HepG2 (cell line): ENCODE results near the gene TCP11L1. TPM values are rescaled to one million over a fixed set of nuclear protein-coding genes. Genes with fewer than 3 reads are reported as not detected.

ENCODE experiments used
- ATAC-seq: fragments of 200-7000 bp; cut with Tn5 transposase; 3 replicates; pipeline ENCODE4 v1.9.1; 2020; ENCODE audit warnings: mild to moderate bottlenecking, moderate library complexity
- BruUV-seq: library from RNA; stranded (reverse); fragments of 400-500 nt; replicated peaks from 2 replicates; lab custom pipeline; 2021; lab: Mats Ljungman, UMichigan
- CTCF ChIA-PET: fragments of 300-600 bp; formaldehyde crosslinking; extraction: SDS; loops from one replicate; lab custom pipeline; 2021; ENCODE audit warnings: low total read pairs, inconsistent platforms, low intra/inter-chr PET ratio; lab: Yijun Ruan, JAX
- POLR2A ChIA-PET: fragments of 350-600 bp; sonication (Branson Sonifier 250); formaldehyde crosslinking; loops from one replicate; lab custom pipeline; 2020; ENCODE audit warnings: antibody characterized with exemption, inconsistent platforms; lab: Yijun Ruan, JAX
- DNase-seq: peaks from one replicate; pipeline ENCODE4 v3.0.0-alpha.2; 2015; ENCODE audit warnings: low spot score
- FAIRE-seq: peaks from 3 replicates; lab custom pipeline; 2011; peaks lifted over from hg19 to GRCh38; lab: Jason Lieb, UNC
- H2AFZ ChIP-seq: one replicate; pipeline ENCODE4 v1.6.1; 2011; ENCODE audit warnings: low read length, inconsistent platforms
- H3K27ac ChIP-seq: fragments of 300-600 bp; 3 replicates; pipeline ENCODE4 v1.8.0; 2011; ENCODE audit warnings: mixed run types, mild to moderate bottlenecking, mixed read lengths, low read length, inconsistent platforms; ENCODE audit not compliant: insufficient read depth; ENCODE audit errors: extremely low read length
- H3K27me3 ChIP-seq, 2 experiments: fragments of 200-600 bp in 1 of 2; 2 replicates in 1 of 2; 3 replicates in 1 of 2; pipeline versions ENCODE4 v1.6.0 to v1.8.0; 2011; ENCODE audit warnings: low read length in 2 of 2, mild to moderate bottlenecking in 2 of 2, moderate library complexity in 2 of 2, inconsistent platforms in 1 of 2; ENCODE audit not compliant: insufficient read depth in 2 of 2, control insufficient read depth in 1 of 2
- H3K36me3 ChIP-seq, 2 experiments: fragments of 200-600 bp in 1 of 2; replicated peaks in 1 of 2; 2 replicates in 1 of 2; 3 replicates in 1 of 2; pipeline versions ENCODE4 v1.5.1 to v1.8.0; 2011; ENCODE audit warnings: low read length in 2 of 2, inconsistent platforms in 1 of 2; ENCODE audit not compliant: insufficient read depth in 2 of 2, control insufficient read depth in 1 of 2
- H3K4me1 ChIP-seq: 2 replicates; pipeline ENCODE4 v1.5.1; 2012; ENCODE audit warnings: low read length, inconsistent platforms; ENCODE audit not compliant: insufficient read depth
- H3K4me2 ChIP-seq: 2 replicates; pipeline ENCODE4 v1.6.0; 2011; ENCODE audit warnings: low read depth, low read length, inconsistent platforms
- H3K4me3 ChIP-seq, 3 experiments: fragments of 200-600 bp in 1 of 3; sonication (generic), shearing (Covaris generic) in 1 of 3; replicated peaks in 1 of 3; 2 replicates each; pipeline ENCODE4 v1.5.1; 2011 to 2016; ENCODE audit warnings: low read length in 3 of 3, inconsistent platforms in 2 of 3, low read depth in 2 of 3, mild to moderate bottlenecking in 2 of 3, control low read depth in 1 of 3, mixed read lengths in 1 of 3; ENCODE audit not compliant: insufficient read depth in 1 of 3
- H3K79me2 ChIP-seq: one replicate; pipeline ENCODE4 v1.6.1; 2011; ENCODE audit warnings: low read length, inconsistent platforms; ENCODE audit not compliant: insufficient read depth
- H3K9ac ChIP-seq: 2 replicates; pipeline ENCODE4 v1.6.0; 2011; ENCODE audit warnings: mild to moderate bottlenecking, low read depth, low read length, inconsistent platforms; ENCODE audit not compliant: insufficient read depth
- H3K9me3 ChIP-seq: 2 replicates; pipeline ENCODE4 v1.5.1; 2012; ENCODE audit warnings: mild to moderate bottlenecking, low read length
- H4K20me1 ChIP-seq: 2 replicates; pipeline ENCODE4 v1.6.0; 2011; ENCODE audit warnings: inconsistent platforms, mild to moderate bottlenecking, low read length, moderate library complexity; ENCODE audit not compliant: insufficient read depth
- ARNT2 ChIP-seq: sonication (generic); formaldehyde crosslinking; IDR thresholded peaks from 2 replicates; pipeline ENCODE4 v1.8.0; 2022; ENCODE audit warnings: mild to moderate bottlenecking, low read depth, missing genetic modification reagents, moderate library complexity
- CAMTA2 ChIP-seq: sonication (generic); formaldehyde crosslinking; IDR thresholded peaks from 2 replicates; pipeline ENCODE4 v1.4.0; 2020; ENCODE audit warnings: mild to moderate bottlenecking, missing genetic modification reagents, borderline replicate concordance
- CCAR2 ChIP-seq: fragments of 200-400 bp; formaldehyde crosslinking; optimal IDR thresholded peaks from 2 replicates; pipeline ENCODE3; 2018; ENCODE audit warnings: low read depth, mild to moderate bottlenecking, low read length, moderate library complexity
- KDM3A ChIP-seq: IDR thresholded peaks from 2 replicates; pipeline ENCODE4 v1.6.1; 2018; ENCODE audit warnings: low read depth, missing compliant biosample characterization
- NFIB ChIP-seq: sonication (generic); formaldehyde crosslinking; IDR thresholded peaks from 2 replicates; pipeline ENCODE4 v1.9.0; 2021; ENCODE audit warnings: missing genetic modification reagents, mild to moderate bottlenecking, borderline replicate concordance
- NKX3-1 ChIP-seq: sonication (generic); formaldehyde crosslinking; IDR thresholded peaks from 2 replicates; pipeline ENCODE4 v1.5.0; 2020; ENCODE audit warnings: missing genetic modification reagents
- SYNCRIP ChIP-seq: fragments of 200-400 bp; formaldehyde crosslinking; IDR thresholded peaks from 2 replicates; pipeline ENCODE4 v1.6.1; 2018; ENCODE audit warnings: mild to moderate bottlenecking, low read depth, low read length; ENCODE audit not compliant: insufficient read depth
- TARDBP ChIP-seq: sonication (generic); formaldehyde crosslinking; IDR thresholded peaks from 2 replicates; pipeline ENCODE4 v1.8.0; 2022; ENCODE audit warnings: mild to moderate bottlenecking, missing genetic modification reagents
- TEF ChIP-seq: sonication (generic); formaldehyde crosslinking; IDR thresholded peaks from 2 replicates; pipeline ENCODE4 v1.5.0; 2020; ENCODE audit warnings: missing genetic modification reagents
- ZKSCAN8 ChIP-seq: IDR thresholded peaks from 2 replicates; pipeline ENCODE4 v1.6.1; 2016; ENCODE audit warnings: borderline replicate concordance, missing genetic modification reagents, missing compliant biosample characterization
- ZMYM4 ChIP-seq: sonication (generic); formaldehyde crosslinking; IDR thresholded peaks from 2 replicates; pipeline ENCODE4 v1.8.1; 2023; ENCODE audit warnings: mild to moderate bottlenecking, missing genetic modification reagents
- ZNF33A ChIP-seq: sonication (generic); formaldehyde crosslinking; IDR thresholded peaks from 2 replicates; pipeline ENCODE4 v1.5.1; 2020; ENCODE audit warnings: missing genetic modification reagents, mild to moderate bottlenecking, moderate library complexity, borderline replicate concordance
- ZNF441 ChIP-seq: sonication (generic); formaldehyde crosslinking; IDR thresholded peaks from 2 replicates; pipeline ENCODE4 v1.7.0; 2021; ENCODE audit warnings: missing genetic modification reagents, borderline replicate concordance
- WGBS: methylation state at CpG from one replicate; pipeline ENCODE4 v1.1.6; 2017; ENCODE audit warnings: low lambda C conversion rate; 5-methylcytosine and 5-hydroxymethylcytosine counted together
- in situ Hi-C: cut with HindIII; loops from 2 replicates; pipeline ENCODE4 v1.10.0; 2017; ENCODE audit warnings: low pct_unique_long_range_greater_than_20kb; ENCODE audit not compliant: extremely low pct_ligation_motif_present
- intact Hi-C: fragments of 100-400 bp; cut with micrococcal nuclease; formaldehyde crosslinking; loops from one replicate; pipeline ENCODE4 v1.10.0; 2022; ENCODE audit not compliant: unreplicated experiment
- polyA plus RNA-seq, 8 experiments: library from polyadenylated mRNA; depleted of rRNA in 3 of 8; stranded (reverse) in 7 of 8; unstranded in 1 of 8; fragments of >200 nt; fragmentation: Illumina TruSeq in 4 of 8; extraction: Trizol in 4 of 8; gene quantifications; 2 replicates each; pipeline versions ENCODE4 v1.2.1 to v1.2.3, GENCODE V29; 2011 to 2016; ENCODE audit warnings: low read depth in 4 of 8, missing spikeins in 1 of 8, mixed read lengths in 1 of 8; ENCODE audit not compliant: insufficient read depth in 1 of 8
- total RNA-seq, 5 experiments: library from RNA; depleted of rRNA; stranded (reverse); fragments of >200 nt; fragmentation: Illumina TruSeq; extraction: Trizol; gene quantifications; 2 replicates each; pipeline ENCODE4 v1.2.3, GENCODE V29; 2016; ENCODE audit warnings: low read depth in 1 of 5
- TF ChIP-seq, protein P1 (sequence below): sonication (generic); formaldehyde crosslinking; IDR thresholded peaks from 2 replicates; pipeline ENCODE4 v1.4.0; 2020; ENCODE audit warnings: missing genetic modification reagents
- TF ChIP-seq, protein P2 (sequence below): sonication (generic); formaldehyde crosslinking; IDR thresholded peaks from 2 replicates; pipeline ENCODE4 v1.4.0; 2020; ENCODE audit warnings: mild to moderate bottlenecking, missing genetic modification reagents

TCP11L1 gene
- total and polyA plus RNA-seq, 2 of the 13 experiments (the other 11 are each of a cell fraction or from before 2014, with no cell fraction given), result 7.9 to 10.1 TPM

DNA sequence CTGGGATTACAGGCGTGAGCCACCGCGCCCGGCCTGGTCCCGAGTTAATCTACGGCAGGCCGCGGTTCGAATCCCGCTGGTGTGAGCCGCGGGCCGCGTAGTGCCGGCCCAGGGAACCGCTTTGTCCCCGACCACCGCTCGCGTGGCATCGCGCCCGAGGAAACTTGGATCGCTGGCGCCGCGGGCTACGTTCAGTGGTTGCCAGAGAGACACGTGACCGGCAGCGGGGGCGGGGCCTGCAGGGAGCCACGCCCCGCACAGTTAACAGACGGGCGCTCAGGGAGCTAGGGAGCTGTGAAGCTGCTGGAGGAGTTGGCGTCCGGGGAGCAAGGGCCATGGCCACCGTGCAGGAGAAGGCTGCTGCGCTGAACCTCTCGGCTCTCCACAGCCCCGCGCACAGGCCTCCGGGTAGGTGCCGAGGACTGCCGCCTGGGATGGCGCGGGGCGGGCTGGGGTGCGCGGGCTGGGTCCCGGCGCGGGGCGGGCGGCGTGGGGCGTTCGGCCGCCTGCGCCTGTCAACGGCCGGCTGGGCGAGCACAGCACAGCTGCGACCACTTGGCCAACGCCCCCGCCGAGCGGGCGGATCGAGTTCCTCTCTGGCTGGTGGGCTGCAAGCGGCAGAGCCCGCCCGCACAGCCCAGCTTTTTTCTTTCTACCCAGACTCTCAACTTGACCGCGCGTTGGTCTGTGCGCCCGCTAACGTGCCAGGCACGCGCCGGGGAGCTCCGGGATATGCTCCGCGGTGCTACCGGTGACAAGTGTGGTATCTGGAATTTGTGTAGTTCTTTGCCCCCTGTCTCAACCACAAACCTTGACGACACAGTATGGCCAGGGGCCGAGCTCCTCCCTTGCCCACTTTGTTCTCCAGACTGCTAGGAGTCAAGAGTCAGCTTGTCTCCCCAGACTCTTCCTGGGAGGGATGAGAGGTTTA lies 23.5 kb upstream of the TCP11L1 start, which contains the start of gene DEPDC7:
Gene DEPDC7 (plus strand): TSS at position 258 of the 931 bp plus-strand sequence. CDS start 78 bp downstream, at position 336.
- Histone ChIP-seq H3K79me2 (peaks cover 47% of the 10 kb centered on the region), H3K36me3 (no peaks in the 10 kb centered on the region), H3K4me1 (peaks cover 73% of the 10 kb centered on the region), H3K4me3 (peak within 1 kb of the TSS; percentile 73 to 79 (median 75)), H4K20me1 (no peaks in the 10 kb centered on the region), H3K9ac (peak within 1 kb of the TSS; percentile 75), H2AFZ (no peak within 1 kb of the TSS), H3K9me3 (no peaks in the 10 kb centered on the region), H3K27ac (peak within 1 kb of the TSS; percentile 86), H3K27me3 (no peaks in the 10 kb centered on the region), H3K4me2 (peak within 1 kb of the TSS; percentile 80)
- BruUV-seq, result no TSS peak
- DNase-seq (peak; percentile 89), FAIRE-seq (no peak), ATAC-seq (peak; percentile 91)
- intact Hi-C loops, result loop anchor here (1.0 kb wide), 1 partner anchor 123 kb away; no protein-coding TSS in a partner anchor
- WGBS, result 3% methylated on average over 16 of the region's 89 CpGs
- CTCF ChIA-PET, result no interaction called here
- in situ Hi-C loops, result no loop called here
- POLR2A ChIA-PET, result interaction anchor here (0.7 to 3.0 kb wide), 14 partner anchors 9 to 145 kb away, joined by 3 to 65 read pairs (median 6); partner anchors contain the start of genes CSTF3 and TCP11L1
- TF ChIP-seq ZKSCAN8 (CRISPR knock-in tag), result no peak
- TF ChIP-seq, protein P1, sequence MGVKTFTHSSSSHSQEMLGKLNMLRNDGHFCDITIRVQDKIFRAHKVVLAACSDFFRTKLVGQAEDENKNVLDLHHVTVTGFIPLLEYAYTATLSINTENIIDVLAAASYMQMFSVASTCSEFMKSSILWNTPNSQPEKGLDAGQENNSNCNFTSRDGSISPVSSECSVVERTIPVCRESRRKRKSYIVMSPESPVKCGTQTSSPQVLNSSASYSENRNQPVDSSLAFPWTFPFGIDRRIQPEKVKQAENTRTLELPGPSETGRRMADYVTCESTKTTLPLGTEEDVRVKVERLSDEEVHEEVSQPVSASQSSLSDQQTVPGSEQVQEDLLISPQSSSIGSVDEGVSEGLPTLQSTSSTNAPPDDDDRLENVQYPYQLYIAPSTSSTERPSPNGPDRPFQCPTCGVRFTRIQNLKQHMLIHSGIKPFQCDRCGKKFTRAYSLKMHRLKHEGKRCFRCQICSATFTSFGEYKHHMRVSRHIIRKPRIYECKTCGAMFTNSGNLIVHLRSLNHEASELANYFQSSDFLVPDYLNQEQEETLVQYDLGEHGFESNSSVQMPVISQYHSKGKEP (CRISPR knock-in tag), result peak; percentile 73; the same call in 1 of the 2 replicates
- 0 out of 2 replicates have a peak, but pooled peaks have one; percentile 16 for TF ChIP-seq ZNF33A (CRISPR knock-in tag)
- no peak for TF ChIP-seq CCAR2
- no peak for TF ChIP-seq TEF (CRISPR knock-in tag)
- 0 out of 2 replicates have a peak, but pooled peaks have one; percentile 66 for TF ChIP-seq ARNT2 (CRISPR knock-in tag)
- peak; percentile 89 for TF ChIP-seq ZMYM4 (CRISPR knock-in tag)
- TF ChIP-seq CAMTA2 (CRISPR knock-in tag), result no peak
- TF ChIP-seq SYNCRIP, result no peak
- TF ChIP-seq KDM3A (CRISPR knock-in tag), result peak; percentile 28; the same call in 1 of the 2 replicates
- TF ChIP-seq TARDBP (CRISPR knock-in tag), result peak; percentile 18; the same call in 1 of the 2 replicates
- peak; percentile 65; the same call in 1 of the 2 replicates for TF ChIP-seq NKX3-1 (CRISPR knock-in tag)
- TF ChIP-seq NFIB, result no peak
- TF ChIP-seq, protein P2, sequence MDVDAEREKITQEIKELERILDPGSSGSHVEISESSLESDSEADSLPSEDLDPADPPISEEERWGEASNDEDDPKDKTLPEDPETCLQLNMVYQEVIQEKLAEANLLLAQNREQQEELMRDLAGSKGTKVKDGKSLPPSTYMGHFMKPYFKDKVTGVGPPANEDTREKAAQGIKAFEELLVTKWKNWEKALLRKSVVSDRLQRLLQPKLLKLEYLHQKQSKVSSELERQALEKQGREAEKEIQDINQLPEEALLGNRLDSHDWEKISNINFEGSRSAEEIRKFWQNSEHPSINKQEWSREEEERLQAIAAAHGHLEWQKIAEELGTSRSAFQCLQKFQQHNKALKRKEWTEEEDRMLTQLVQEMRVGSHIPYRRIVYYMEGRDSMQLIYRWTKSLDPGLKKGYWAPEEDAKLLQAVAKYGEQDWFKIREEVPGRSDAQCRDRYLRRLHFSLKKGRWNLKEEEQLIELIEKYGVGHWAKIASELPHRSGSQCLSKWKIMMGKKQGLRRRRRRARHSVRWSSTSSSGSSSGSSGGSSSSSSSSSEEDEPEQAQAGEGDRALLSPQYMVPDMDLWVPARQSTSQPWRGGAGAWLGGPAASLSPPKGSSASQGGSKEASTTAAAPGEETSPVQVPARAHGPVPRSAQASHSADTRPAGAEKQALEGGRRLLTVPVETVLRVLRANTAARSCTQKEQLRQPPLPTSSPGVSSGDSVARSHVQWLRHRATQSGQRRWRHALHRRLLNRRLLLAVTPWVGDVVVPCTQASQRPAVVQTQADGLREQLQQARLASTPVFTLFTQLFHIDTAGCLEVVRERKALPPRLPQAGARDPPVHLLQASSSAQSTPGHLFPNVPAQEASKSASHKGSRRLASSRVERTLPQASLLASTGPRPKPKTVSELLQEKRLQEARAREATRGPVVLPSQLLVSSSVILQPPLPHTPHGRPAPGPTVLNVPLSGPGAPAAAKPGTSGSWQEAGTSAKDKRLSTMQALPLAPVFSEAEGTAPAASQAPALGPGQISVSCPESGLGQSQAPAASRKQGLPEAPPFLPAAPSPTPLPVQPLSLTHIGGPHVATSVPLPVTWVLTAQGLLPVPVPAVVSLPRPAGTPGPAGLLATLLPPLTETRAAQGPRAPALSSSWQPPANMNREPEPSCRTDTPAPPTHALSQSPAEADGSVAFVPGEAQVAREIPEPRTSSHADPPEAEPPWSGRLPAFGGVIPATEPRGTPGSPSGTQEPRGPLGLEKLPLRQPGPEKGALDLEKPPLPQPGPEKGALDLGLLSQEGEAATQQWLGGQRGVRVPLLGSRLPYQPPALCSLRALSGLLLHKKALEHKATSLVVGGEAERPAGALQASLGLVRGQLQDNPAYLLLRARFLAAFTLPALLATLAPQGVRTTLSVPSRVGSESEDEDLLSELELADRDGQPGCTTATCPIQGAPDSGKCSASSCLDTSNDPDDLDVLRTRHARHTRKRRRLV (CRISPR knock-in tag), result 0 out of 2 replicates have a peak, but pooled peaks have one; percentile 63
- TF ChIP-seq ZNF441 (CRISPR knock-in tag), result peak; percentile 21; the same call in 1 of the 2 replicates
